NB4 (cell line): ENCODE results near the gene RIPK4.

Source experiments
- DNase-seq: peaks from one replicate; pipeline ENCODE4 v3.0.0; 2010; ENCODE audit warnings: low read depth
- H3K4me3 ChIP-seq: one replicate; pipeline ENCODE4 v1.5.1; 2011; ENCODE audit warnings: mild to moderate bottlenecking, low read depth, low read length, moderate library complexity
- CTCF ChIP-seq: IDR thresholded peaks from one replicate; pipeline ENCODE4 v1.5.1; 2012; ENCODE audit warnings: low read depth, low read length
- MAX ChIP-seq: IDR thresholded peaks from 2 replicates; pipeline ENCODE4 v1.6.1; 2011; ENCODE audit warnings: low read depth, low read length
- MYC ChIP-seq: IDR thresholded peaks from 2 replicates; pipeline ENCODE4 v1.6.1; 2011; ENCODE audit warnings: low read depth, low read length
- POLR2A ChIP-seq: IDR thresholded peaks from 2 replicates; pipeline ENCODE4 v1.6.1; 2011; ENCODE audit warnings: mild to moderate bottlenecking; ENCODE audit not compliant: insufficient read length; ENCODE audit errors: extremely low read depth

The RIPK4 gene

GRCh38 chr21:41766883-41767605, at the start of gene RIPK4:
TSS of gene RIPK4 (minus strand) at chr21:41767052. CDS start at chr21:41767041, 11 bp downstream.
- TF ChIP-seq CTCF (no peak), POLR2A (no peak), MAX (no peak), MYC (no peak)
- H3K4me3 ChIP-seq, result no peak within 1 kb of the TSS
- no peak for DNase-seq

- no peak overlapping the region for H3K4me3 ChIP-seq
- no peak for TF ChIP-seq MYC
- TF ChIP-seq CTCF, result no peak
- DNase-seq, result no peak
These were observed 49.1 kb upstream of the RIPK4 start for GRCh38 chr21:41815652-41816582.

- TF ChIP-seq MYC (no peak), POLR2A (no peak), MAX (no peak), CTCF (no peak)
- H3K4me3 ChIP-seq, result no peak overlapping the region
- no peak for DNase-seq
These were observed 46.4 kb upstream of the RIPK4 start for GRCh38 chr21:41813226-41813625.

GRCh38 chr21:41812679-41813078, 45.8 kb upstream of the RIPK4 start:
- TF ChIP-seq CTCF, result no peak
- no peak for TF ChIP-seq MAX
- no peak for TF ChIP-seq MYC
- no peak for TF ChIP-seq POLR2A
- DNase-seq, result no peak
- H3K4me3 ChIP-seq, result no peak overlapping the region

GRCh38 chr21:41810597-41810932, 43.7 kb upstream of the RIPK4 start:
- no peak overlapping the region for H3K4me3 ChIP-seq
- no peak for DNase-seq
- TF ChIP-seq MAX, result no peak
- no peak for TF ChIP-seq CTCF
- TF ChIP-seq MYC, result no peak
- TF ChIP-seq POLR2A, result no peak
